Activated CD8-positive, alpha-beta T cell treated with anti-CD3 and anti-CD28 coated beads for 36 hours (primary cell): Measurements from ENCODE around the gene ALDH1A1. TPM values are rescaled to one million over a fixed set of nuclear protein-coding genes. Genes with fewer than 3 reads are reported as not detected.

Experiments used
- ATAC-seq: fragments of 200-7000 bp; cut with Tn5 transposase; one replicate; pipeline ENCODE4 v1.10.0; 2021; ENCODE audit warnings: mild to moderate bottlenecking, moderate library complexity
- CTCF ChIA-PET: fragments of 350-600 bp; sonication (Branson Sonifier 250); formaldehyde crosslinking; loops from one replicate; lab custom pipeline; 2021; ENCODE audit warnings: antibody characterized with exemption; lab: Charles Lee
- POLR2A ChIA-PET: fragments of 350-600 bp; sonication (Branson Sonifier 250); formaldehyde crosslinking; loops from one replicate; lab custom pipeline; 2021; ENCODE audit warnings: antibody characterized with exemption; lab: Charles Lee
- DNase-seq: peaks from one replicate; pipeline ENCODE4 v3.0.0-alpha.2; 2020
- H3K27ac Mint-ChIP-seq: one replicate; pipeline ENCODE4 v1.8.0; 2021; ENCODE audit warnings: mild to moderate bottlenecking, mixed read lengths
- H3K27me3 Mint-ChIP-seq: one replicate; pipeline ENCODE4 v1.8.0; 2021; ENCODE audit warnings: mixed read lengths
- H3K36me3 Mint-ChIP-seq: one replicate; pipeline ENCODE4 v1.8.0; 2021; ENCODE audit warnings: low read depth, mixed read lengths
- H3K4me1 Mint-ChIP-seq: one replicate; pipeline ENCODE4 v1.8.0; 2021; ENCODE audit warnings: low read depth, mixed read lengths
- H3K4me3 Mint-ChIP-seq: one replicate; pipeline ENCODE4 v1.8.0; 2021; ENCODE audit warnings: mild to moderate bottlenecking, moderate library complexity, mixed read lengths
- H3K9me3 Mint-ChIP-seq: one replicate; pipeline ENCODE4 v1.8.0; 2021; ENCODE audit warnings: mixed read lengths
- CTCF ChIP-seq: fragments of 200-600 bp; IDR thresholded peaks from one replicate; pipeline ENCODE4 v1.8.0; 2022; ENCODE audit warnings: antibody characterized with exemption, mild to moderate bottlenecking
- intact Hi-C: fragments of 100-400 bp; cut with micrococcal nuclease; formaldehyde crosslinking; loops from one replicate; pipeline ENCODE4 v1.10.0; 2022
- total RNA-seq, 2 experiments: library from RNA; stranded (reverse); gene quantifications; one replicate each; pipeline ENCODE4 v1.2.3, GENCODE V29; 2021

ALDH1A1 gene
- total RNA-seq, 2 experiments from 2014 or later: not detected

GRCh38 chr9:72858089-72858912 lies 94.6 kb downstream of the ALDH1A1 start:
- H3K9me3 Mint-ChIP-seq: no peaks in the 10 kb centered on the region
- no peaks in the 10 kb centered on the region for H3K36me3 Mint-ChIP-seq
- intact Hi-C loops: no loop called here
- no peak for ATAC-seq
- H3K4me1 Mint-ChIP-seq: no peaks in the 10 kb centered on the region
- H3K4me3 Mint-ChIP-seq: no peak overlapping the region
- no peaks in the 10 kb centered on the region for H3K27me3 Mint-ChIP-seq
- POLR2A ChIA-PET: no interaction called here
- CTCF ChIA-PET: interaction anchor here (0.8 to 2.7 kb wide), 5 partner anchors 13 to 241 kb away, joined by 3 to 16 read pairs (median 4); no protein-coding TSS in a partner anchor
- H3K27ac Mint-ChIP-seq: no peak overlapping the region
- DNase-seq: no peak
- TF ChIP-seq CTCF: no peak

- DNase-seq (no peak), ATAC-seq (no peak)
- ChIA-PET CTCF (interaction anchor here (0.7 to 2.7 kb wide), 8 partner anchors 12 to 241 kb away, joined by 3 to 16 read pairs (median 3); no protein-coding TSS in a partner anchor), POLR2A (no interaction called here)
- Mint-ChIP-seq H3K27me3 (no peaks in the 10 kb centered on the region), H3K27ac (no peak overlapping the region), H3K4me1 (no peaks in the 10 kb centered on the region), H3K9me3 (no peaks in the 10 kb centered on the region), H3K4me3 (no peak overlapping the region), H3K36me3 (no peaks in the 10 kb centered on the region)
- no peak for TF ChIP-seq CTCF
- intact Hi-C loops: no loop called here
Observed at GRCh38 chr9:72857624-72857996, 95.2 kb downstream of the ALDH1A1 start.

GRCh38 chr9:72856972-72857623 lies 95.8 kb downstream of the ALDH1A1 start:
- no peak for ATAC-seq
- Mint-ChIP-seq H3K9me3 (no peaks in the 10 kb centered on the region), H3K36me3 (no peaks in the 10 kb centered on the region), H3K4me1 (no peaks in the 10 kb centered on the region), H3K4me3 (no peak overlapping the region), H3K27me3 (no peaks in the 10 kb centered on the region), H3K27ac (no peak overlapping the region)
- peak; percentile 12 for DNase-seq
- intact Hi-C loops: no loop called here
- TF ChIP-seq CTCF: peak; percentile 47
- ChIA-PET POLR2A (no interaction called here), CTCF (interaction anchor here (0.7 to 2.7 kb wide), 10 partner anchors 9 to 576 kb away, joined by 3 to 16 read pairs (median 3); no protein-coding TSS in a partner anchor)

GRCh38 chr9:72855890-72856523 lies 96.8 kb downstream of the ALDH1A1 start:
- H3K27ac Mint-ChIP-seq: no peak overlapping the region
- no peaks in the 10 kb centered on the region for H3K27me3 Mint-ChIP-seq
- DNase-seq: no peak
- no peak for TF ChIP-seq CTCF
- CTCF ChIA-PET: interaction anchor here (1.0 to 1.5 kb wide), 4 partner anchors 10 to 575 kb away, joined by 3 to 4 read pairs (median 3); no protein-coding TSS in a partner anchor
- intact Hi-C loops: no loop called here
- POLR2A ChIA-PET: no interaction called here
- no peaks in the 10 kb centered on the region for H3K36me3 Mint-ChIP-seq
- H3K4me3 Mint-ChIP-seq: no peak overlapping the region
- no peak for ATAC-seq
- H3K4me1 Mint-ChIP-seq: no peaks in the 10 kb centered on the region
- no peaks in the 10 kb centered on the region for H3K9me3 Mint-ChIP-seq
